SIG-M5 (cell line): Measurements from ENCODE around the gene UCMA.

Experiments used
- DNase-seq: peaks from one replicate; lab custom pipeline; 2025; lab: John Stamatoyannopoulos, UW

Gene UCMA

GRCh38 chr10:13233358-13233757, 816 bp downstream of the UCMA start:
- no peak for DNase-seq

- no peak for DNase-seq
Observed at GRCh38 chr10:13231808-13232207, 2.4 kb downstream of the UCMA start.

GRCh38 chr10:13231190-13231589, 3.0 kb downstream of the UCMA start:
- DNase-seq, result no peak

- DNase-seq, result no peak
Observed at GRCh38 chr10:13227031-13227430, 7.1 kb downstream of the UCMA start.

GRCh38 chr10:13225601-13226000, 8.6 kb downstream of the UCMA start:
- no peak for DNase-seq

GRCh38 chr10:13224210-13224995, 9.8 kb downstream of the UCMA start:
- DNase-seq, result no peak

GRCh38 chr10:13223241-13223640, 10.9 kb downstream of the UCMA start:
- no peak for DNase-seq

- no peak for DNase-seq
Observed at GRCh38 chr10:13222566-13222965, 11.6 kb downstream of the UCMA start.

GRCh38 chr10:13222151-13222550, 12.0 kb downstream of the UCMA start:
- DNase-seq, result no peak

- DNase-seq, result no peak
Observed at GRCh38 chr10:13221572-13221971, 12.6 kb downstream of the UCMA start.

GRCh38 chr10:13219685-13220670, 14.2 kb downstream of the UCMA start:
- no peak for DNase-seq

GRCh38 chr10:13218878-13219277, 15.3 kb downstream of the UCMA start:
- no peak for DNase-seq

- DNase-seq, result no peak
Observed at GRCh38 chr10:13213163-13213562, 21.0 kb downstream of the UCMA start.

- DNase-seq, result no peak
Observed at GRCh38 chr10:13206546-13207443, 27.4 kb downstream of the UCMA start.

- DNase-seq, result no peak
Observed at GRCh38 chr10:13206091-13206490, 28.1 kb downstream of the UCMA start.

- DNase-seq, result no peak
Observed at GRCh38 chr10:13201132-13201531, 33.0 kb downstream of the UCMA start.

GRCh38 chr10:13195016-13195415, 39.2 kb downstream of the UCMA start:
- DNase-seq, result no peak

- DNase-seq, result no peak
Observed at GRCh38 chr10:13193637-13194036, 40.5 kb downstream of the UCMA start.

GRCh38 chr10:13191362-13191761, 42.8 kb downstream of the UCMA start:
- no peak for DNase-seq

- DNase-seq, result no peak
Observed at GRCh38 chr10:13190816-13191215, 43.4 kb downstream of the UCMA start.

- no peak for DNase-seq
Observed at GRCh38 chr10:13189961-13190360, 44.2 kb downstream of the UCMA start.

GRCh38 chr10:13188593-13188992, 45.6 kb downstream of the UCMA start:
- DNase-seq, result no peak
